Peyer's patch (tissue), 4 donors: ENCODE measurements around the gene WDR86.

Experiments
- CTCF ChIP-seq, 6 experiments: fragments of 450-650 bp in 4 of 6; fragments of 200-600 bp in 2 of 6; sonication (generic) in 1 of 6; IDR thresholded peaks; one replicate each; pipeline ENCODE4 v1.5.1; 2017 to 2019; ENCODE audit warnings: antibody characterized with exemption in 6 of 6, mild to moderate bottlenecking in 3 of 6, moderate library complexity in 1 of 6
- POLR2A ChIP-seq, 2 donors: fragments of 450-650 bp; IDR thresholded peaks; one replicate each; pipeline ENCODE4 v1.5.1; 2017; ENCODE audit warnings: antibody characterized with exemption in 2 of 2, mild to moderate bottlenecking in 2 of 2, moderate library complexity in 2 of 2

DNA sequence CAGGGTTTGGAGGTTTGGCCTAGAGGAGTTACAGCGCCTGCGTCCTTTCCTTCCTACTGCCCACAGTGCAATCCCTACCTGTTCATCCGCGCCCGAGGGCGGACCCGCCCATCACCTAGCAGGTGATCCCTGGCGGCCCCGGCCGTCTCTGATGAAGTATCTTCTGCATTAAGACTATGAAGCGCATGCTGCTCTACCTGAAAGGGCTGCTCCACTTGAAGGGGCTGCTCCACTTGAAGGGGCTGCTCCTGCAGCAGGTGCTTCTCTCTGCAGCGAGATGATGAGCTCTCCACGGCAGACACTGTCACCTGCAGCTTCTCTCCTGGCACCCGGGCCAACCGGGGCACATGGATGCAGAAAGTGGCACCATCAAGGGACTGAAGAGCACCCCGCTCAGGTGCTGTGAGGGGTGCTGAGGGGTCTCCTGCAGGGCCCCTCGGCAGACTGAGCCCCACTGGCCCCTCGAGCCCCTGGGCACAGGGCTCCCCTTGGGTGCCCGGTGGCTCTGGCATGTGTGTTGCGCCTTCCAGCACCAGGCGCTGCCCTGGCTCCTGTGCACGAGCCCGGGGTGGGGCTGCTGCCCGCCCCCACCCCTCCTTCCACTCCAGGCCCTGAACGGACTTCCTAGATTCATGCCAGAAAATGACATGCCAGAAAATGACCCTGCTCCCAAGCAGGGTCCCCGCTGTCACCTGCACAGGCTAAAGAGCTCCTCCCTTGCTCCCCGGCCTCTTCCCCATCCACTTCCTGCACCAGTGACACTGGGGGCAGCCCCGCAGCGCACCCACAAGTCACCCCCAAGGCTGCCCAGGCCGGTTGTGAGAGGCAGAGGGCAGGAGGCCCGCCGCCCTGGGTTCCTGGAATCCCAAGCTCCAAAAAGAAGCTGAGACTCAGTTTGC is 29.4 kb downstream of the WDR86 start:
- no peak for TF ChIP-seq CTCF (IDR thresholded peaks at IDR 0.05)
- TF ChIP-seq POLR2A (IDR thresholded peaks at IDR 0.05), result no peak
